Measurements from ENCODE around the gene CCDC121.

DNA sequence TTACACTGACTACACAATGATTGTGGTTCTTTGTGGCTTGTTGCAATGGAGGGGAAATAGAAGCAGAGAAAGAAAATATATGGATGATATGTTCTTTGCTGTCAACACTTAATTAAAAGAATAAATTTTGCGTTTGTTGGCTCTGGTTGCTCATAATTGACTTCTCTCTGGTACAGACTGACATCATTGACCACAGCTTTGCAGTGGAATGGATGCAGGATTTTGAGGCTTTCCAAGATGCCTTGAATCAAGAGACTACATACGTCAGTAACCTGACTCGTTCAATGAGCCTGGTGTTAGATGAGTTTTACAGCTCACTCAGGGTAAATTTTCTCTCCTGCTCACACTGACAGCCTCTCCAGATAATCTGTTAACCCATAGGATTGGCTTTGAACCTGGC, 9.9 kb upstream of the CCDC121 start:
- TF ChIP-seq EP300 (conservative IDR thresholded peaks at IDR 0.05; ENCODE audit: poor library complexity, severe bottlenecking) (no peak), TAF1 (IDR thresholded peaks at IDR 0.05; ENCODE audit: low read depth) (no peak)
- TF ChIP-seq, protein P1, sequence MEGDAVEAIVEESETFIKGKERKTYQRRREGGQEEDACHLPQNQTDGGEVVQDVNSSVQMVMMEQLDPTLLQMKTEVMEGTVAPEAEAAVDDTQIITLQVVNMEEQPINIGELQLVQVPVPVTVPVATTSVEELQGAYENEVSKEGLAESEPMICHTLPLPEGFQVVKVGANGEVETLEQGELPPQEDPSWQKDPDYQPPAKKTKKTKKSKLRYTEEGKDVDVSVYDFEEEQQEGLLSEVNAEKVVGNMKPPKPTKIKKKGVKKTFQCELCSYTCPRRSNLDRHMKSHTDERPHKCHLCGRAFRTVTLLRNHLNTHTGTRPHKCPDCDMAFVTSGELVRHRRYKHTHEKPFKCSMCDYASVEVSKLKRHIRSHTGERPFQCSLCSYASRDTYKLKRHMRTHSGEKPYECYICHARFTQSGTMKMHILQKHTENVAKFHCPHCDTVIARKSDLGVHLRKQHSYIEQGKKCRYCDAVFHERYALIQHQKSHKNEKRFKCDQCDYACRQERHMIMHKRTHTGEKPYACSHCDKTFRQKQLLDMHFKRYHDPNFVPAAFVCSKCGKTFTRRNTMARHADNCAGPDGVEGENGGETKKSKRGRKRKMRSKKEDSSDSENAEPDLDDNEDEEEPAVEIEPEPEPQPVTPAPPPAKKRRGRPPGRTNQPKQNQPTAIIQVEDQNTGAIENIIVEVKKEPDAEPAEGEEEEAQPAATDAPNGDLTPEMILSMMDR (IDR thresholded peaks at IDR 0.05; ENCODE audit: poor library complexity, severe bottlenecking) = no peak
- TF ChIP-seq, protein P2, sequence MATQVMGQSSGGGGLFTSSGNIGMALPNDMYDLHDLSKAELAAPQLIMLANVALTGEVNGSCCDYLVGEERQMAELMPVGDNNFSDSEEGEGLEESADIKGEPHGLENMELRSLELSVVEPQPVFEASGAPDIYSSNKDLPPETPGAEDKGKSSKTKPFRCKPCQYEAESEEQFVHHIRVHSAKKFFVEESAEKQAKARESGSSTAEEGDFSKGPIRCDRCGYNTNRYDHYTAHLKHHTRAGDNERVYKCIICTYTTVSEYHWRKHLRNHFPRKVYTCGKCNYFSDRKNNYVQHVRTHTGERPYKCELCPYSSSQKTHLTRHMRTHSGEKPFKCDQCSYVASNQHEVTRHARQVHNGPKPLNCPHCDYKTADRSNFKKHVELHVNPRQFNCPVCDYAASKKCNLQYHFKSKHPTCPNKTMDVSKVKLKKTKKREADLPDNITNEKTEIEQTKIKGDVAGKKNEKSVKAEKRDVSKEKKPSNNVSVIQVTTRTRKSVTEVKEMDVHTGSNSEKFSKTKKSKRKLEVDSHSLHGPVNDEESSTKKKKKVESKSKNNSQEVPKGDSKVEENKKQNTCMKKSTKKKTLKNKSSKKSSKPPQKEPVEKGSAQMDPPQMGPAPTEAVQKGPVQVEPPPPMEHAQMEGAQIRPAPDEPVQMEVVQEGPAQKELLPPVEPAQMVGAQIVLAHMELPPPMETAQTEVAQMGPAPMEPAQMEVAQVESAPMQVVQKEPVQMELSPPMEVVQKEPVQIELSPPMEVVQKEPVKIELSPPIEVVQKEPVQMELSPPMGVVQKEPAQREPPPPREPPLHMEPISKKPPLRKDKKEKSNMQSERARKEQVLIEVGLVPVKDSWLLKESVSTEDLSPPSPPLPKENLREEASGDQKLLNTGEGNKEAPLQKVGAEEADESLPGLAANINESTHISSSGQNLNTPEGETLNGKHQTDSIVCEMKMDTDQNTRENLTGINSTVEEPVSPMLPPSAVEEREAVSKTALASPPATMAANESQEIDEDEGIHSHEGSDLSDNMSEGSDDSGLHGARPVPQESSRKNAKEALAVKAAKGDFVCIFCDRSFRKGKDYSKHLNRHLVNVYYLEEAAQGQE (IDR thresholded peaks at IDR 0.05; ENCODE audit: borderline replicate concordance) = no peak
